Gastrocnemius medialis (tissue), 4 donors: ENCODE results near the gene SEC14L1. TPM values are rescaled to one million over a fixed set of nuclear protein-coding genes. Genes with fewer than 3 reads are reported as not detected.

Experiments used
- ATAC-seq, 2 donors: fragments of 150-250 bp; one replicate each; pipeline ENCODE4 v1.9.1; 2016
- DNase-seq, 2 donors: peaks; one replicate each; pipeline ENCODE4 v3.0.0-alpha.2; 2019
- H3K27ac ChIP-seq, 4 donors: fragments of 200-600 bp; sonication (generic); 1 replicate in 1 of 4; 2 replicates in 3 of 4; pipeline ENCODE4 v1.5.1; 2016 to 2018; ENCODE audit warnings: mild to moderate bottlenecking in 2 of 4, moderate library complexity in 1 of 4
- H3K27me3 ChIP-seq, 3 donors: fragments of 200-600 bp; sonication (generic) in 2 of 3; 1 replicate in 1 of 3; 2 replicates in 2 of 3; pipeline versions ENCODE4 v1.5.1 to v1.6.0; 2016 to 2019; ENCODE audit warnings: mild to moderate bottlenecking in 1 of 3, moderate library complexity in 1 of 3
- H3K36me3 ChIP-seq, 2 donors: fragments of 200-600 bp; sonication (generic) in 1 of 2; one replicate each; pipeline ENCODE4 v1.5.1; 2017 to 2018
- H3K4me1 ChIP-seq, 2 donors: fragments of 200-600 bp; sonication (generic) in 1 of 2; one replicate each; pipeline ENCODE4 v1.5.1; 2016 to 2017; ENCODE audit warnings: mild to moderate bottlenecking in 2 of 2
- H3K4me3 ChIP-seq, 4 donors: fragments of 200-600 bp; sonication (generic) in 3 of 4; 1 replicate in 1 of 4; 2 replicates in 3 of 4; pipeline ENCODE4 v1.5.1; 2016 to 2019; ENCODE audit warnings: mild to moderate bottlenecking in 2 of 4
- H3K9me3 ChIP-seq, 3 donors: fragments of 200-600 bp; sonication (generic) in 2 of 3; 1 replicate in 1 of 3; 2 replicates in 2 of 3; pipeline ENCODE4 v1.5.1; 2016 to 2019
- POLR2A ChIP-seq, 2 donors: fragments of 450-650 bp; IDR thresholded peaks; one replicate each; pipeline ENCODE4 v1.6.1; 2017; ENCODE audit warnings: antibody characterized with exemption in 2 of 2, mild to moderate bottlenecking in 2 of 2, moderate library complexity in 2 of 2
- in situ Hi-C, 4 donors: fragments of 200-750 bp; cut with MboI; loops; one replicate each; pipeline versions ENCODE4 v1.15.0 to v1.8.0; 2017; ENCODE audit warnings: low sequenced_read_pairs in 4 of 4
- intact Hi-C: fragments of 100-400 bp; cut with DNase I; formaldehyde crosslinking; loops from one replicate; pipeline ENCODE4 v1.15.1; 2023; ENCODE audit warnings: low total_unique reads
- total RNA-seq, 4 donors: library from RNA; depleted of rRNA; stranded (reverse); fragments of >200 nt; gene quantifications; one replicate each; pipeline versions ENCODE4 v1.1.0 to v1.2.3, GENCODE V29; 2016
- TF ChIP-seq, protein P1 (sequence below), 5 experiments: fragments of 450-650 bp in 3 of 5; fragments of 200-600 bp in 2 of 5; sonication (generic) in 2 of 5; IDR thresholded peaks in 4 of 5; conservative IDR thresholded peaks in 1 of 5; 1 replicate in 4 of 5; 2 replicates in 1 of 5; pipeline ENCODE4 v1.5.1; 2016 to 2019; ENCODE audit warnings: antibody characterized with exemption in 5 of 5, mild to moderate bottlenecking in 3 of 5, moderate library complexity in 3 of 5

Gene SEC14L1
- total RNA-seq, 4 donors from 2014 or later = 55.0 to 94.1 (median 73.7) TPM

DNA sequence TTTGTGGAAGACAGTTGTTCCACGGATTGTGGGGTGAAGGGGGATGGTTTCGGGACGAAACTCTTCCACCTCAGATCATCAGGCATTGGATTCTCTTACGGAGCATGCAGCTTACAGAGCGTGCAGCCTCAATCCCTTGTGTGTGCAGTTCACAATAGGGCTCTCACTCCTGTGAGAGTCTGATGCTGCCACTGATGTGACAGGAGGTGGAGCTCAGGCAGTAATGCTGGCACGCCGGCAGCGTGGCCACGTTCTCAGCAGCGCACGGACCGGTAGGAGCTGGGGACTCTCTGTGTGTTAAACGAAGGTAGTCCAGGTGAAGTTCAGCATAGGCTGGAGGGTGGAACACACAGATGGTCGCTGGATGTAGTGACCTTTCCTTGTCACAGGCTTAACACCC is 37.8 kb downstream of the SEC14L1 start:
- Histone ChIP-seq H3K4me1 (peaks cover 59 to 73% of the 10 kb centered on the region in 2 donors), H3K36me3 (peaks cover 0 to 15% of the 10 kb centered on the region in 2 donors), H3K9me3 (peaks cover 0 to 7% (median 0%) of the 10 kb centered on the region in 3 donors), H3K4me3 (no peak overlapping the region), H3K27me3 (no peaks in the 10 kb centered on the region), H3K27ac (peak overlapping the region in 3 of 4 donors; percentile 27 to 80 (median 46))
- ATAC-seq (no peak), DNase-seq (no peak)
- intact Hi-C loops (no loop called here), in situ Hi-C loops (no loop called here)
- TF ChIP-seq, protein P1, sequence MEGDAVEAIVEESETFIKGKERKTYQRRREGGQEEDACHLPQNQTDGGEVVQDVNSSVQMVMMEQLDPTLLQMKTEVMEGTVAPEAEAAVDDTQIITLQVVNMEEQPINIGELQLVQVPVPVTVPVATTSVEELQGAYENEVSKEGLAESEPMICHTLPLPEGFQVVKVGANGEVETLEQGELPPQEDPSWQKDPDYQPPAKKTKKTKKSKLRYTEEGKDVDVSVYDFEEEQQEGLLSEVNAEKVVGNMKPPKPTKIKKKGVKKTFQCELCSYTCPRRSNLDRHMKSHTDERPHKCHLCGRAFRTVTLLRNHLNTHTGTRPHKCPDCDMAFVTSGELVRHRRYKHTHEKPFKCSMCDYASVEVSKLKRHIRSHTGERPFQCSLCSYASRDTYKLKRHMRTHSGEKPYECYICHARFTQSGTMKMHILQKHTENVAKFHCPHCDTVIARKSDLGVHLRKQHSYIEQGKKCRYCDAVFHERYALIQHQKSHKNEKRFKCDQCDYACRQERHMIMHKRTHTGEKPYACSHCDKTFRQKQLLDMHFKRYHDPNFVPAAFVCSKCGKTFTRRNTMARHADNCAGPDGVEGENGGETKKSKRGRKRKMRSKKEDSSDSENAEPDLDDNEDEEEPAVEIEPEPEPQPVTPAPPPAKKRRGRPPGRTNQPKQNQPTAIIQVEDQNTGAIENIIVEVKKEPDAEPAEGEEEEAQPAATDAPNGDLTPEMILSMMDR (IDR thresholded peaks at IDR 0.05 in 4 of 5, conservative IDR thresholded peaks at IDR 0.05 in 1 of 5) = no peak
- TF ChIP-seq POLR2A (IDR thresholded peaks at IDR 0.05) = no peak

DNA sequence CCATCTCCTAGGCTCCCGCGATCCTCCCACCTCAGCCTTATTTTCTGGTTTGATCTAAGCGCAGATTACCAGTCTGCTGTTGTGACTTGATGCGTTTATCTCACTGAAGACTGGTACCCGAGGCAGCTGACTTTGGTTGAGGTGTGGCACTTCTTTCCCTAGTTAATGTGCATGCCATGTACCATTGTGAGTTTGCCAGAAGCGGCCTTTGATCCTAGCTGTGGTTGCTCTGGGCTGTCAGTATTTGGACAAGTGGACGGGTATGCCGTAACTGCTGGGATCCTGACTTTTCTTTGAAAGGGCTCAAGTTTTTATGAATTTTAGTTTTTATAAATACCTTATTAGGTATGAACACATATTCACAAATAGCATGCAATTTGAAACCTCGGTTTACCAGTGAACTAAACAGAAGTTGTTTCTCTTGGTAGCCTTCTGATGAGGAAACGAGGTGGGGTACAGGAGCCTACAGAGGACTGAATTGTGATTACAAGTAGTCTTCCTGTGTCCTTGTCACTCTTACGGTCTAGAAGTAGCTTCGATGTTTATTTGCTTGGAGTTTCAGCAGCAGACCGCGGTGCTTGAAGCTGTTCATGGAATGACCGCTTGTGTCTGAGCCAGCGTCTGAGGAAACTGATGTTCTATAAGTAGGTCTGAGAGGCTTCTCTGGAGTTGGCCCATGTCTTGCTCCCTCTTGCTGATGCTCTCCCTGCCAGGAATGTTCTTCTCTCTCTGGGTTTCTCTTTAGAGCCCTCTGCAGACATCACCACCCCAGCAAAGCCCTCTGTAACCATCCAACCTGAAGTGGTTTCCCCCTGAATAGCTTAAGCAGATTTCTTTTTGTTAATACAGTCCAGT is 40.0 kb downstream of the SEC14L1 start:
- H3K36me3 ChIP-seq = no peaks in the 10 kb centered on the region
- peak overlapping the region; percentile 56 to 81 (median 65) for H3K27ac ChIP-seq
- H3K9me3 ChIP-seq = no peaks in the 10 kb centered on the region
- in situ Hi-C loops (no loop called here), intact Hi-C loops (no loop called here)
- DNase-seq (peak; percentile 30 to 68), ATAC-seq (peak; percentile 74 to 83)
- no peaks in the 10 kb centered on the region for H3K27me3 ChIP-seq
- H3K4me1 ChIP-seq = peaks cover 81 to 95% of the 10 kb centered on the region in 2 donors
- H3K4me3 ChIP-seq = peak overlapping the region in 1 of 4 donors; percentile 16
- TF ChIP-seq POLR2A (IDR thresholded peaks at IDR 0.05) = no peak
- TF ChIP-seq, protein P1 (IDR thresholded peaks at IDR 0.05 in 4 of 5, conservative IDR thresholded peaks at IDR 0.05 in 1 of 5) = no peak

DNA sequence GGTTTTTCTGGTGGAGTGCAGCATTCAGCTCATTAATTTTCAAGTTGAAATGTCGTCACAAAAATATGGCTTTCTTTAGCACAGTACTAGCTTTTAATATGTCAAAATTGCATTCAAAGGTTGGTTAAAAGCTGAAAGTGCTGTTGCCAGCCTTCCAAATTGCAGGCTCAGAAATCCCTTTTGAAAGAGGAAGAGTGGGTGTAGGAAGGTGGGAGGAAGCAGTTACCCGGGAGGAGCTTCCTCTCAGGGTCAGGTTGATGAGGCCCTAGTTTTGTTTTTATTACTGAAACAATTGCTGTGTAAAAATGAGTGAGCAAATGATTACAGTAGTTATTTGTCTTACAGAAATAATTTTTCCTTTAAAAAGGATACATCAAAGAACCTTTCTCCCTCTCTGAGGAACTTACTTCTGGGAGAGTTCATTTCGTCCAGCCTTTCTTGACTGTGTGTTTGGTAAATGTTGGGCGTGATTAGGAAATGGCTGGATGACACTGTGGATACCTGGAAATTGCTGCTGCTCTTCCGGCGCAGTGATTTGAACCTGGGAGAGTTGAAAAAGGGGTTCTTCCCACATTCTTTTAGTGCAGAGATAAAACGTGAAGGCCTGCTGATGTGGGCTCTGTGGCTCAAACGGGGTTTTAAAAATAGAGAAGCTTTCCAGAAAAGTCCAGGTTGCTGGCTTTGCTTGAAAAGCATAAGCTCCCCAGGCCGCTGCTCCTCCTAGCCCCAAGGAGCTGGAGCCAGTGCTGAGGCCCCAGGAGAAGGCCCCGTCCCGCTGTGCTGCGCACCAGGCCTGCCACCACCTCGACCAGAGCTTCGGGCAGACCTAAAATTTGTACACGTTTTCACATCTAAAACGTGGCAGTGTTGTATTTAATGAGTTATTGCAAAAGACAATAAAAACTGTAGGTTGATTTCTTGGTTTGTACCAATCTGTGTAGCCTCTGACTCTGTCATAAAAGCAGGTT is 41.7 kb downstream of the SEC14L1 start:
- Histone ChIP-seq H3K4me3 (no peak overlapping the region), H3K36me3 (no peaks in the 10 kb centered on the region), H3K9me3 (no peaks in the 10 kb centered on the region), H3K27me3 (no peaks in the 10 kb centered on the region), H3K27ac (peak overlapping the region; percentile 5 to 81 (median 62)), H3K4me1 (peaks cover 88 to 97% of the 10 kb centered on the region in 2 donors)
- no peak for TF ChIP-seq POLR2A (IDR thresholded peaks at IDR 0.05)
- TF ChIP-seq, protein P1 (IDR thresholded peaks at IDR 0.05 in 4 of 5, conservative IDR thresholded peaks at IDR 0.05 in 1 of 5) = no peak
- intact Hi-C loops = no loop called here
- DNase-seq (no peak), ATAC-seq (no peak)
- in situ Hi-C loops = no loop called here

DNA sequence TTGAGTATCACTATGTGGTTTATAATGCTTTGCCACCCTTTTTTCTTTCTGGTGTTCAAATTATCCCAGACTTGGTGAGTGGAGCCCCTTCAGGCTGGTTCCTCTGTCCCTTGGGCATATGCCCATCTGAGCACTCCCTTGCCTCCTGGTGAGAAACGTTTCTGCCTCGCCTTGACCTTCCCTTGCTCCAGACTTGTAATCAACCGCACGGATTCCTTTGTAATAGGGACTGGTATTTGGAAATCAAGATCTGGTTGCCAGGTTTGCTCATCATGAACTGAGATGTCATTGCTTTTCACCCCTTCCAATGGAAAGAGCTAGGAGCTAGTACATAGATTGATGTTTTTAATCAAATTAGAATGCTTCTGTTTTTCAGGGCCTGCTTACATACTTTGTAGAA is 43.7 kb downstream of the SEC14L1 start:
- intact Hi-C loops (no loop called here), in situ Hi-C loops (no loop called here)
- Histone ChIP-seq H3K4me3 (no peak overlapping the region), H3K36me3 (no peaks in the 10 kb centered on the region), H3K9me3 (no peaks in the 10 kb centered on the region), H3K27ac (peak overlapping the region in 3 of 4 donors; percentile 51 to 70 (median 68)), H3K4me1 (peaks cover 85 to 89% of the 10 kb centered on the region in 2 donors), H3K27me3 (no peaks in the 10 kb centered on the region)
- no peak for TF ChIP-seq POLR2A (IDR thresholded peaks at IDR 0.05)
- TF ChIP-seq, protein P1 (IDR thresholded peaks at IDR 0.05 in 4 of 5, conservative IDR thresholded peaks at IDR 0.05 in 1 of 5) = no peak
- ATAC-seq (peak in 1 of 2 donors; percentile 55), DNase-seq (no peak)
